Prostate gland (tissue), 2 donors: ENCODE measurements around the gene KIAA1614.

Source experiments
- CTCF ChIP-seq, 4 experiments: fragments of 200-600 bp in 2 of 4; fragments of 450-650 bp in 2 of 4; sonication (generic) in 2 of 4; IDR thresholded peaks; 1 replicate in 3 of 4; 2 replicates in 1 of 4; pipeline ENCODE4 v1.5.1; 2016 to 2019; ENCODE audit warnings: antibody characterized with exemption in 4 of 4, mild to moderate bottlenecking in 2 of 4, moderate library complexity in 2 of 4
- POLR2A ChIP-seq: fragments of 450-650 bp; IDR thresholded peaks from one replicate; pipeline ENCODE4 v1.6.1; 2016; ENCODE audit warnings: antibody characterized with exemption, mild to moderate bottlenecking
- POLR2AphosphoS5 ChIP-seq: sonication (generic); formaldehyde crosslinking; IDR thresholded peaks from one replicate; pipeline ENCODE4 v1.6.1; 2017; ENCODE audit warnings: antibody characterized with exemption

GRCh38 chr1:180975551-180975950 is 62.9 kb downstream of the KIAA1614 start:
- TF ChIP-seq CTCF (IDR thresholded peaks at IDR 0.05) (no peak), POLR2A (no peak), POLR2AphosphoS5 (no peak)
